AG08395 (cell line): Measurements from ENCODE around the gene ERC1.
"Not testable (repeated sequence)": the region's sequence is repeated elsewhere in the genome, so short reads cannot be mapped to it uniquely, and the experiment has no call there.

Experiments used
- DNase-seq: peaks from one replicate; pipeline ENCODE4 v3.0.0; 2012; ENCODE audit warnings: mixed read lengths, low spot score

Gene ERC1

GRCh38 chr12:1073652-1074051, 82.6 kb downstream of the ERC1 start:
- DNase-seq, result no peak

- no peak for DNase-seq
These were observed 86.2 kb downstream of the ERC1 start for GRCh38 chr12:1077036-1077803.

- DNase-seq, result no peak
These were observed 87.0 kb downstream of the ERC1 start for GRCh38 chr12:1078002-1078401.

- no peak for DNase-seq
These were observed 89.6 kb downstream of the ERC1 start for GRCh38 chr12:1080520-1081223.

GRCh38 chr12:1083151-1083888, 92.3 kb downstream of the ERC1 start:
- DNase-seq, result no peak

- DNase-seq, result no peak
These were observed 92.9 kb downstream of the ERC1 start for GRCh38 chr12:1083889-1084262.

GRCh38 chr12:1091350-1091749, 100.3 kb downstream of the ERC1 start:
- no peak for DNase-seq

GRCh38 chr12:1093166-1093751, 102.2 kb downstream of the ERC1 start:
- peak; percentile 50 for DNase-seq

- DNase-seq, result no peak
These were observed 103.7 kb downstream of the ERC1 start for GRCh38 chr12:1094714-1095113.

GRCh38 chr12:1099158-1099557, 108.1 kb downstream of the ERC1 start:
- DNase-seq, result no peak

- not testable (repeated sequence) for DNase-seq
These were observed 108.6 kb downstream of the ERC1 start for GRCh38 chr12:1099618-1100017.

GRCh38 chr12:1102115-1102514, 111.1 kb downstream of the ERC1 start:
- DNase-seq, result no peak

- DNase-seq, result no peak
These were observed 111.9 kb downstream of the ERC1 start for GRCh38 chr12:1102791-1103450.

- no peak for DNase-seq
These were observed 112.6 kb downstream of the ERC1 start for GRCh38 chr12:1103632-1104031.

GRCh38 chr12:1104088-1104800, 113.2 kb downstream of the ERC1 start:
- no peak for DNase-seq

- no peak for DNase-seq
These were observed 116.6 kb downstream of the ERC1 start for GRCh38 chr12:1107669-1108068.

GRCh38 chr12:1108276-1108675, 117.3 kb downstream of the ERC1 start:
- no peak for DNase-seq

GRCh38 chr12:1115484-1116231, 124.6 kb downstream of the ERC1 start:
- DNase-seq, result peak; percentile 45

GRCh38 chr12:1117371-1117770, 126.3 kb downstream of the ERC1 start:
- no peak for DNase-seq

GRCh38 chr12:1117970-1118563, 127.0 kb downstream of the ERC1 start:
- DNase-seq, result peak; percentile 41
